Stimulated activated CD4-positive, alpha-beta T cell treated with anti-CD3 and anti-CD28 coated beads, Interleukin-2, amount 100 ng/mL, for 48 hours (primary cell): ENCODE measurements around the gene MARCHF2.
"Not testable (repeated sequence)": the region's sequence is repeated elsewhere in the genome, so short reads cannot be mapped to it uniquely, and the experiment has no call there.

Source experiments
- DNase-seq, 2 donors: peaks; one replicate each; pipeline ENCODE4 v3.0.0-alpha.2; 2020

MARCHF2 gene

GRCh38 chr19:8387688-8388611, 25.2 kb upstream of the MARCHF2 start:
- no peak for DNase-seq

- no peak for DNase-seq
Observed at GRCh38 chr19:8388612-8388958, 24.5 kb upstream of the MARCHF2 start.

GRCh38 chr19:8389891-8390616, 23.1 kb upstream of the MARCHF2 start, which contains the start of gene RAB11B:
Gene RAB11B (plus strand): TSS chr19:8390360. CDS start chr19:8390417, 57 bp downstream.
- peak; percentile 96 for DNase-seq

GRCh38 chr19:8390617-8390981, 22.5 kb upstream of the MARCHF2 start:
- peak; percentile 94 to 97 for DNase-seq

- DNase-seq: no peak
Observed at GRCh38 chr19:8391198-8392016, 21.7 kb upstream of the MARCHF2 start.

GRCh38 chr19:8392017-8392591, 21.0 kb upstream of the MARCHF2 start:
- DNase-seq: no peak

- no peak for DNase-seq
Observed at GRCh38 chr19:8393192-8393870, 19.8 kb upstream of the MARCHF2 start.

- DNase-seq: no peak
Observed at GRCh38 chr19:8393871-8394250, 19.2 kb upstream of the MARCHF2 start.

- no peak for DNase-seq
Observed at GRCh38 chr19:8395621-8396082, 17.5 kb upstream of the MARCHF2 start.

GRCh38 chr19:8396185-8396562, 16.9 kb upstream of the MARCHF2 start:
- DNase-seq: no peak

- peak; percentile 66 to 68 for DNase-seq
Observed at GRCh38 chr19:8396563-8397203, 16.4 kb upstream of the MARCHF2 start.

- no peak for DNase-seq
Observed at GRCh38 chr19:8397271-8397670, 15.8 kb upstream of the MARCHF2 start.

- DNase-seq: no peak
Observed at GRCh38 chr19:8397746-8398310, 15.3 kb upstream of the MARCHF2 start.

GRCh38 chr19:8398311-8398771, 14.8 kb upstream of the MARCHF2 start:
- no peak for DNase-seq

- no peak for DNase-seq
Observed at GRCh38 chr19:8399681-8400188, 13.4 kb upstream of the MARCHF2 start.

GRCh38 chr19:8401981-8402411, 11.1 kb upstream of the MARCHF2 start:
- DNase-seq: no peak

- no peak for DNase-seq
Observed at GRCh38 chr19:8403098-8403819, 9.8 kb upstream of the MARCHF2 start.

GRCh38 chr19:8403820-8404109, 9.3 kb upstream of the MARCHF2 start:
- DNase-seq: no peak

GRCh38 chr19:8404391-8405151, 8.5 kb upstream of the MARCHF2 start:
- DNase-seq: no peak

GRCh38 chr19:8410718-8411117, 2.4 kb upstream of the MARCHF2 start:
- not testable (repeated sequence) for DNase-seq
